Loucy (cell line): ENCODE results near the gene MCF2L2.

Experiments
- H2AFZ ChIP-seq: fragments of 200-600 bp; sonication (generic); 2 replicates; pipeline ENCODE4 v1.6.0; 2016; ENCODE audit warnings: antibody characterized with exemption, mild to moderate bottlenecking, low read length, moderate library complexity
- H3F3A ChIP-seq: fragments of 200-600 bp; 2 replicates; pipeline ENCODE4 v1.6.0; 2016; ENCODE audit warnings: antibody characterized with exemption, low read depth, mild to moderate bottlenecking
- H3K27me3 ChIP-seq: fragments of 200-600 bp; sonication (generic); 2 replicates; pipeline ENCODE4 v1.6.1; 2014; ENCODE audit warnings: low read length, mild to moderate bottlenecking; ENCODE audit not compliant: insufficient read depth, poor library complexity, severe bottlenecking
- H3K36me3 ChIP-seq: fragments of 200-600 bp; sonication (generic); 2 replicates; pipeline ENCODE4 v1.6.1; 2016; ENCODE audit warnings: low read length; ENCODE audit not compliant: insufficient read depth
- H3K4me1 ChIP-seq: fragments of 200-600 bp; sonication (generic); 2 replicates; pipeline ENCODE4 v1.5.1; 2014; ENCODE audit warnings: low read length, mild to moderate bottlenecking; ENCODE audit not compliant: insufficient read depth, poor library complexity, severe bottlenecking
- H3K4me2 ChIP-seq: fragments of 200-600 bp; sonication (generic); 2 replicates; pipeline ENCODE4 v1.6.0; 2014; ENCODE audit warnings: antibody characterized with exemption, low read length, low read depth, mild to moderate bottlenecking; ENCODE audit not compliant: poor library complexity, severe bottlenecking
- H3K4me3 ChIP-seq: fragments of 200-600 bp; sonication (generic); 2 replicates; pipeline ENCODE4 v1.5.1; 2014; ENCODE audit warnings: low read length, mild to moderate bottlenecking, mixed read lengths; ENCODE audit not compliant: poor library complexity, severe bottlenecking
- H3K79me2 ChIP-seq: fragments of 200-600 bp; sonication (generic); 2 replicates; pipeline ENCODE4 v1.6.1; 2014; ENCODE audit warnings: low read length; ENCODE audit not compliant: insufficient read depth
- H3K9ac ChIP-seq: fragments of 200-600 bp; sonication (generic); 2 replicates; pipeline ENCODE4 v1.6.0; 2014; ENCODE audit warnings: mild to moderate bottlenecking, low read depth, low read length, moderate library complexity; ENCODE audit not compliant: poor library complexity, severe bottlenecking
- H3K9me2 ChIP-seq: fragments of 200-600 bp; sonication (generic); replicated peaks from 2 replicates; pipeline ENCODE4 v1.6.1; 2016; ENCODE audit warnings: low read depth, low read length, mixed read lengths
- H3K9me3 ChIP-seq: fragments of 200-600 bp; sonication (generic); 2 replicates; pipeline ENCODE4 v1.6.1; 2014; ENCODE audit warnings: mild to moderate bottlenecking, antibody characterized with exemption, low read length, low read depth; ENCODE audit not compliant: insufficient read depth
- H4K20me1 ChIP-seq: fragments of 200-600 bp; sonication (generic); 2 replicates; pipeline ENCODE4 v1.6.0; 2014; ENCODE audit warnings: antibody characterized with exemption, low read length, mild to moderate bottlenecking; ENCODE audit not compliant: insufficient read depth, poor library complexity, severe bottlenecking
- EZH2phosphoT487 ChIP-seq: fragments of 200-600 bp; IDR thresholded peaks from 2 replicates; pipeline ENCODE4 v1.6.1; 2018; ENCODE audit warnings: antibody characterized with exemption, mild to moderate bottlenecking, moderate library complexity, borderline replicate concordance
- TF ChIP-seq, protein P1 (sequence below): fragments of 200-600 bp; sonication (generic); conservative IDR thresholded peaks from 2 replicates; pipeline ENCODE4 v1.5.1; 2014; ENCODE audit warnings: mild to moderate bottlenecking, antibody characterized with exemption, low read length

Gene MCF2L2

DNA sequence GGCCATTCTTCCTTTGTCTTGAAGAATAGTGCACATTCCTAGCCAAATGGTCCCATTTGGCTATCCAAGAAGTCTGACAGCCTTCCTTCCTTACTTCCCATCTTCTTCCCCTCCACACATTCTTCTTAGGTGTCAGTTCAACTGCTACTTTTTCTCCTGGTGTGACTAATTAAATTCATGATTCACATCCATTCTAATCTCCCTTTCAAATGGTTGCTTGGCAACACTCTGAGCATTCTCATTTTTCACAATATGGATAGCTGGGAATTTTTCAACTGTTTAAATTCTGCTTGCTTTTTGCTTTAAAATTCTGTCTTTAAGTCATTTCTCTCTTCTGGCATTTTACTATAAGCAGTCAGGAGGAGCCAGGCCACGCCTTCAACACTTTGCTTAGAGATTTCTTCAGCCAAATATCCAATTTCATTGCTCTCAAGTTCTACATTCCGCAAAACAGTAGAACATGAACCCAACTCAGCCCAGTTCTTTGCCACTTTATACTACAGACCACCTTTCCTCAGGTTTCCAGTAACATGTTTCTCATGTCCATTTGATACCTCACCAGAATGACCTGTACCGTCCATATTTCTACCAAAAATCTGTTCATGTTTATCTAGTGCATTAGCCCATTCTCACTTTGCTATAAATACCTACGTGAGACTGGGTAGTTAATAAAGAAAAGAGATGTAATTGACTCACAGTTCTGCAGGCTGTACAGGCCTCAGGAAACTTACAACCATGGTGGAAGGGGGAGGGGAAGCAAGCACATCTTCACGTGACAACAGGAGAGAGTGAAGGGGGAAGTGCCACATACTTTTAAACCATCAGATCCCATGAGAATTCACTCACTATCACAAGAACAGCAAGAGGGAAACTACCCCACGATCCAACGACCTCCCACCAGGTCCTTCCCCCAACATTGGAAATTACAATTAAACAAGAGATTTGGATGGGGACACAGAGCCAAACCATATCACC is 31.9 kb upstream of the MCF2L2 start:
- no peak for TF ChIP-seq EZH2phosphoT487
- TF ChIP-seq, protein P1, sequence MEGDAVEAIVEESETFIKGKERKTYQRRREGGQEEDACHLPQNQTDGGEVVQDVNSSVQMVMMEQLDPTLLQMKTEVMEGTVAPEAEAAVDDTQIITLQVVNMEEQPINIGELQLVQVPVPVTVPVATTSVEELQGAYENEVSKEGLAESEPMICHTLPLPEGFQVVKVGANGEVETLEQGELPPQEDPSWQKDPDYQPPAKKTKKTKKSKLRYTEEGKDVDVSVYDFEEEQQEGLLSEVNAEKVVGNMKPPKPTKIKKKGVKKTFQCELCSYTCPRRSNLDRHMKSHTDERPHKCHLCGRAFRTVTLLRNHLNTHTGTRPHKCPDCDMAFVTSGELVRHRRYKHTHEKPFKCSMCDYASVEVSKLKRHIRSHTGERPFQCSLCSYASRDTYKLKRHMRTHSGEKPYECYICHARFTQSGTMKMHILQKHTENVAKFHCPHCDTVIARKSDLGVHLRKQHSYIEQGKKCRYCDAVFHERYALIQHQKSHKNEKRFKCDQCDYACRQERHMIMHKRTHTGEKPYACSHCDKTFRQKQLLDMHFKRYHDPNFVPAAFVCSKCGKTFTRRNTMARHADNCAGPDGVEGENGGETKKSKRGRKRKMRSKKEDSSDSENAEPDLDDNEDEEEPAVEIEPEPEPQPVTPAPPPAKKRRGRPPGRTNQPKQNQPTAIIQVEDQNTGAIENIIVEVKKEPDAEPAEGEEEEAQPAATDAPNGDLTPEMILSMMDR: no peak
- Histone ChIP-seq H2AFZ (no peak overlapping the region), H3K9ac (no peak overlapping the region), H3K36me3 (peaks cover under 1% of the 10 kb centered on the region; the same call in 1 of the 2 replicates), H3K4me1 (no peaks in the 10 kb centered on the region), H3K9me2 (no peaks in the 10 kb centered on the region), H3K9me3 (no peaks in the 10 kb centered on the region), H4K20me1 (no peaks in the 10 kb centered on the region), H3K4me3 (no peak overlapping the region), H3K27me3 (no peaks in the 10 kb centered on the region), H3K4me2 (no peak overlapping the region), H3K79me2 (no peaks in the 10 kb centered on the region), H3F3A (no peaks in the 10 kb centered on the region)

DNA sequence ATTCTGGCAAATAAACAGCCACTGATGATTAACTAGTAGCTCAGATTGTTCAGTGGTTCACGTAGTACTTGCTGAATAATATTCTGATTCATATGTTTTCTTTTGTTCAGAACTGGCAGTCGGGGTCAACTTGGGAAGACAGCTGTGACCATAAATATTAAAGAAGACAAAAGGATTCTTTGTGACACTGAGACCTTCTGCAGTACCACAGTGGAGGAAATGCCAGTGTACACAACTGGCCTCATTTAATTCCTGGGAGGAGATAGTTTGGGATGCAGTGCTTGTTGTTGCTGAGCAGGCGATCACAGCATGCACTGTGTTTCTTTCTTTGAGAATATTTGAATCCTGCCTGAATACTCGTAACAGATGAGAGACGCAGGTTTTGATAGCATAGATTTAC is 26.7 kb upstream of the MCF2L2 start:
- TF ChIP-seq, protein P1: no peak
- TF ChIP-seq EZH2phosphoT487: no peak
- Histone ChIP-seq H3K4me3 (no peak overlapping the region), H3K27me3 (no peaks in the 10 kb centered on the region), H3K79me2 (peaks cover 6% of the 10 kb centered on the region; the same call in 1 of the 2 replicates), H3K9me2 (no peaks in the 10 kb centered on the region), H3K4me1 (peaks cover 2% of the 10 kb centered on the region), H3K36me3 (peaks cover 8% of the 10 kb centered on the region; the same call in 1 of the 2 replicates), H3K9me3 (no peaks in the 10 kb centered on the region), H3K4me2 (no peak overlapping the region), H3K9ac (no peak overlapping the region), H3F3A (no peaks in the 10 kb centered on the region), H4K20me1 (no peaks in the 10 kb centered on the region), H2AFZ (no peak overlapping the region)

DNA sequence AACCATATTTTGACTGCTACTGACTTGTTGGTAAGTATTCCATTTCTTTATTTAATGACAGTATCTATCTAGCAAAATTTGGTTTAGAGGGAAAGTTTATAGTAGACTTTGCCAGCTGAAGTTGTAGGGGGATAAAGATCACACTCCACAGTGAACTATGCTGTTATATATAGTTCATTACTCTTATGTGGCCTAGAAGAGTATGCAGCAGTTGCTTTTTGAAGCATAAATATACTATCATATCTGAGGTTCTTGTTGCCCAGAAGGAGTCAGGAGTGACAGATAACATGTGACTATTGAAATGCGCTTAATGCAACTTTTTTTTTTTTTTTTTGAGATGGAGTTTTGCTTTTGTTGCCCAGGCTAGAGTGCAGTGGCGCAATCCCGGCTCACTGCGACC is 25.6 kb upstream of the MCF2L2 start:
- no peak for TF ChIP-seq EZH2phosphoT487
- TF ChIP-seq, protein P1: no peak
- Histone ChIP-seq H4K20me1 (no peaks in the 10 kb centered on the region), H3K4me1 (peaks cover 12% of the 10 kb centered on the region), H3K27me3 (no peaks in the 10 kb centered on the region), H3F3A (no peaks in the 10 kb centered on the region), H3K9me2 (no peaks in the 10 kb centered on the region), H2AFZ (no peak overlapping the region), H3K36me3 (peaks cover 8% of the 10 kb centered on the region; the same call in 1 of the 2 replicates), H3K9ac (no peak overlapping the region), H3K79me2 (peaks cover 12% of the 10 kb centered on the region), H3K4me2 (no peak overlapping the region), H3K9me3 (no peaks in the 10 kb centered on the region), H3K4me3 (no peak overlapping the region)
